GM15510 (cell line): ENCODE measurements around the gene FBXL5.

Experiments used
- POLR2A ChIP-seq: IDR thresholded peaks from 3 replicates; pipeline ENCODE4 v1.6.1; 2011; ENCODE audit warnings: borderline replicate concordance; ENCODE audit not compliant: insufficient read length; ENCODE audit errors: extremely low read depth

Gene FBXL5

GRCh38 chr4:15638418-15638817 lies 16.7 kb downstream of the FBXL5 start:
- no peak for TF ChIP-seq POLR2A

DNA sequence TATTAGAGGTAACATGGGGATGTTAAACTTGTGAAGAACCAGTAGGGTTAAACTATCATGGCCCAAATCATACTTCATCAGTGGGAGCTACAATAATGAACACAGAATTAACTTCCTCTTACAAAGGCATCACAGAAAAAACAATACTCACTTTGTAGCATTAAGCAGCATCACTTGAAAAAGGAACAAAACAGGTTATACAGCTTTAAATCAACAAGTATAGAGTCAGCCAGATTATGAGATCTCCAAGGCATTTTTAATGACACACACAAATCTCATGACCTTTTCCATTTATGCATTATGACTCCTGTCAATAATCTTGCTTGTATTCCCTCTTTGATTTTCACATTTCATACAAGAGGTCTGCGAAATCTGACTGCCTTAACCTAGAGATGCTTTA lies 18.3 kb downstream of the FBXL5 start:
- no peak for TF ChIP-seq POLR2A

DNA sequence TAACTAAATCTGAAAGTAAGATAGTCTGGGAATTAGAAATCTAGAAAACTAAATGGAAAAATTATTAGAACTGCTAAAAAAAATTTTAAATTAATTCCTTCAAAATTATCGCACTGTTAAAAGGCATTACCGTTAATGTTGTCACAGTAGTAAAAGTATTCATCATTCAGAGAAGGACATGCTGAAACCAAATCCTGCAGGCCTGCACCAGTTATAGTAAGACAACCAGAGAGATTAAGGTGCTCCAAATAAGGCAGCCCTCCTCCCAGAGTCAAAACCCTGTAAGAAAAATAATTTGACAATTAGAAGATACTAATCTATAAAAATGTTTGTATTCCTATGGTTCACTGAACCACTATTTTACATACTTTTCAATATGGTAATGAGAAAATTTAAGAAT lies 43.0 kb downstream of the FBXL5 start:
- no peak for TF ChIP-seq POLR2A

- no peak for TF ChIP-seq POLR2A
Observed at GRCh38 chr4:15610855-15611254, 44.3 kb downstream of the FBXL5 start.

DNA sequence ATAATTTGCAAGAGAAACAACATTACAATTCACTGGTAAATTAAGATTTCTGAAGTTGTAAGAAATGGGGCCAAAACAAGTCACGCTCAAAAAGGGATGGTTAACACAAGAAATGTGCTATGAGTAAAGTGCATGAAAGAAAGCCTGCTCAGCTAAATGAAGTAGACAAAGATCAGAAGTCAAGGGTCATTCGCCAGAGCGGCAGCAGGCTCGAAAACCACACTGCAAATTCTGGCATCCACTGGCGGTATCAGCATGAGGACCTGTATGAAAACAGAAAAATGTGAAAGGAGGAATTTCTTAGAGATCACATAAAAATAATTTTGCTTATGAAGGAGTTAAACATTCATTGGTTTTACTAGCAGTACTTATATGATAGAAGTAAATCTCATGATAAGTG lies 49.6 kb downstream of the FBXL5 start:
- TF ChIP-seq POLR2A = no peak

DNA sequence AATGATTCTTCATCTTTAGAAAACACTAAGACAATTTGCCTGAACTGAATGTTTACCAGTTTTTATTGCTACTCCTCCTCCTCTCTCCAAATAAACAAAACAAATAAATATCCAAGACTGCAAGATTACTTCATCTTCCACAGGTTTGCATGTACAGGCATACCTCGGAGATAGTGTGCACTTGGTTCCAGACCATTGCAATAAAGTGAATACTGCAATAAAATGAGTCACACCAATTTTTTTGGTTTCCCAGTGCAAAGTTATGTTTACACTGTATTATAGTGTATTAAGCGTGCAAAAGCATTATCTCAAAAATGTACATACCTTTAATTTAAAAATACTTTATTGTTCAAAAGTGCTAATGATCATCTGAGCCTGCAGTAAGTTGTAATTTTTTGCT lies 53.3 kb downstream of the FBXL5 start:
- no peak for TF ChIP-seq POLR2A

GRCh38 chr4:15600176-15600575 lies 55.0 kb downstream of the FBXL5 start:
- no peak for TF ChIP-seq POLR2A

- no peak for TF ChIP-seq POLR2A
Observed at GRCh38 chr4:15598644-15599043, 56.5 kb downstream of the FBXL5 start.

DNA sequence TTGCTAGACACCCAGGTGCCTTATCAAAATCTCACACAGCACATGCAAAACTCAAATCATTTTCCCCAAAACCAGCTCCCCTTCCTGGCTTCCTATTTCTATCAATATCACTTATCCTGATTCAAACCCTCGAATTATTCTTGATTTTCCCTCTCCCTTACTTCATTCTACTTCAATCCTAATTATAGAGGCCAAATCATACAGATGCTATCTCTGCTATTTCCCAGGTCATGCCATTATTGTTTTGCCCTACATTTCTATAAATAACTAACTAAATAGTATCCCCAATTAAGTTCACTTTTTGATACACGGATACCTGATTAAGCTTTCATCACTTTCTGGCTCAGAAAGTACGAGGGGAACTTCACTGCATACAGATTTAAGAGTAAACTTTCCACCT lies 62.4 kb downstream of the FBXL5 start:
- TF ChIP-seq POLR2A = no peak

- TF ChIP-seq POLR2A = no peak
Observed at GRCh38 chr4:15587649-15588048, 67.5 kb downstream of the FBXL5 start.

- TF ChIP-seq POLR2A = no peak
Observed at GRCh38 chr4:15586066-15586465, 69.1 kb downstream of the FBXL5 start.

DNA sequence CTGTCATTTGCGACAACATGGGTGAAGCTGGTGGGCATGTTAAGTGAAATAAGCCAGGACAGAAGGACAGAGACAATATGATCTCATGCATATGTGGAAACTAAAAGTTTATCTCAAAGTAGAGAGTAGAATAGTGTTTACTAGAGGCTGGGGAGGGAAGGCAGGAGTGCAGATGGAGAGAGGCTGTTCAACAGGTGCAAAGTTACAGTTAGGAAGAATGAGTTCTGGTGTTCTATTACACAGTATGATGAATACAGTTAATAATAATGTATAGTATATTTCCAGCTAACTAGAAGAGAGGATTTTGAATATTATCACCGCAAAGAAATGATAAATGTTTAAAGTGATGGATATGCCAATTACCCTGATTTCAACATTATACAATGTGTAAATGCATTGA lies 69.8 kb downstream of the FBXL5 start:
- no peak for TF ChIP-seq POLR2A

DNA sequence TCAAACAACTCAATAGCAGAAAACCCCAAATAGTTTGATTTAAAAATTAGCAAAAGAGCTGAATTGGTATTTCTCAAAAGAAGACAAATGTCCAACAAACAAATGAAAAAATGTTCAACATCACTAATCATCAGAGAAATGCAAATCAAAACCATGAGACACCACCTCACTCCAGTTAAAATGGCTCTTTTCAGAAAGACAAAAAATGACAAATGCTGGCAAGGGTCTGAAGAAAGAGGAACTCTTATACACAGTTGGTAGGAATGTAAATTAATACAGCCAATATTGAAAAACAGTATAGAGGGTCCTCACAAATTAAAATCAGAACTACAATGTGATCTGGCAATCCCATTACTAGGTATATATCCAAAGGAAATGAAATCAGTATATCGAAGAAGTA lies 70.4 kb downstream of the FBXL5 start:
- no peak for TF ChIP-seq POLR2A

DNA sequence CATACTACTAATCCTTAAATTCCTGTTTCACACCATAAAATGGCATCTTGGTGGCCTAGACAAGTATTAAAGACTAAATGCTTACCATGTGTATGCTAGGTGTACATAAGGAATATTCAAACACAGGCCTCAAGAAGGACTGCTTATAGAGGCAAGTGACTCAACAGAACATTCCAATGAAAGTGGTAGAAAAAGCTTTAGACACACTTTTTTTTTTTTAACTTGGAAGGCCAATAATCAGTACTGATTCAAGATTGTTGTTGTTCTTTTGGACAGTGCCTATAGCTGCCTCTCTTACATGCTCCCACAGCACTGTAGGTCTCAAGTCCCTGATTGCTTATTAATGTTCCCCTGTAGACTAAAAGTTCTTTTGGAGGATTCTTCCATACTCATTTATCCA lies 77.6 kb downstream of the FBXL5 start:
- no peak for TF ChIP-seq POLR2A

GRCh38 chr4:15575966-15576365 lies 79.2 kb downstream of the FBXL5 start:
- no peak for TF ChIP-seq POLR2A

- no peak for TF ChIP-seq POLR2A
Observed at GRCh38 chr4:15569746-15570145, 85.4 kb downstream of the FBXL5 start.

GRCh38 chr4:15568821-15569220 lies 86.3 kb downstream of the FBXL5 start:
- TF ChIP-seq POLR2A = no peak
